Aorta (tissue), 5 donors: Measurements from ENCODE around the gene GALK2. TPM values are rescaled to one million over a fixed set of nuclear protein-coding genes. Genes with fewer than 3 reads are reported as not detected.

Source experiments
- ATAC-seq: fragments of 200-7000 bp; cut with Tn5 transposase; one replicate; pipeline ENCODE4 v1.9.1; 2022; ENCODE audit warnings: moderate library complexity; ENCODE audit not compliant: low FRiP score
- DNase-seq, 2 donors: peaks; one replicate each; pipeline ENCODE4 v3.0.0-alpha.2; 2020
- H3K27ac ChIP-seq, 2 donors: one replicate each; pipeline ENCODE4 v1.5.1; 2013; ENCODE audit warnings: low read length in 2 of 2, mild to moderate bottlenecking in 2 of 2, moderate library complexity in 2 of 2, control low read depth in 1 of 2, inconsistent platforms in 1 of 2, low read depth in 1 of 2
- H3K27me3 ChIP-seq, 2 donors: one replicate each; pipeline ENCODE4 v1.6.1; 2013; ENCODE audit warnings: control low read depth in 1 of 2, low read length in 1 of 2, mild to moderate bottlenecking in 1 of 2, moderate library complexity in 1 of 2; ENCODE audit not compliant: insufficient read depth in 2 of 2, control insufficient read depth in 1 of 2
- H3K36me3 ChIP-seq, 2 donors: one replicate each; pipeline ENCODE4 v1.6.1; 2013; ENCODE audit warnings: control low read depth in 1 of 2, low read length in 1 of 2, mild to moderate bottlenecking in 1 of 2; ENCODE audit not compliant: insufficient read depth in 2 of 2, control insufficient read depth in 1 of 2
- H3K4me1 ChIP-seq, 2 donors: one replicate each; pipeline ENCODE4 v1.6.1; 2013; ENCODE audit warnings: low read length in 2 of 2, control low read depth in 1 of 2, mild to moderate bottlenecking in 1 of 2, moderate library complexity in 1 of 2; ENCODE audit not compliant: insufficient read depth in 2 of 2, control insufficient read depth in 1 of 2
- H3K4me3 ChIP-seq, 2 donors: one replicate each; pipeline ENCODE4 v1.5.1; 2013; ENCODE audit warnings: low read length in 2 of 2, control low read depth in 1 of 2, mild to moderate bottlenecking in 1 of 2
- H3K9me3 ChIP-seq: one replicate; pipeline ENCODE4 v1.6.1; 2013; ENCODE audit warnings: mild to moderate bottlenecking, low read length; ENCODE audit not compliant: control insufficient read depth
- WGBS, 2 donors: extraction: QIAGEN DNeasy Blood & Tissue Kit; methylation state at CpG; one replicate each; pipeline ENCODE4 v1.1.7; 2013; 5-methylcytosine and 5-hydroxymethylcytosine counted together
- intact Hi-C, 2 donors: fragments of 100-400 bp; cut with DNase I; formaldehyde crosslinking; loops; one replicate each; pipeline versions ENCODE4 v1.14.2 to v1.15.0; 2022
- polyA plus RNA-seq, 2 donors: library from polyadenylated mRNA; stranded (reverse); fragments of 200-250 nt; gene quantifications; one replicate each; pipeline ENCODE4 v1.2.3, GENCODE V29; 2013
- total RNA-seq, 2 donors: library from RNA; stranded (reverse); fragmentation: NEBNext Ultra II Directional; extraction: Animal tissue kit (Norgen Biotek cat#: 25700); gene quantifications; one replicate each; pipeline ENCODE4 v1.2.1, GENCODE V29; 2021
- donor health status: healthy with polysubstance abuse.
- donor health status: Bipolar disorder and iron deficiency.
- donor health status: DM: no; HTN: no; CAD: no.
- donor health status: DM: no; HTN: no; CAD: no.
- donor health status: DM: yes; HTN: yes; CAD: no.

Gene GALK2
- total and polyA plus RNA-seq, 4 donors: 12.4 to 36.2 (median 22.0) TPM

- Histone ChIP-seq H3K9me3 (no peaks in the 10 kb centered on the region), H3K4me3 (no peak overlapping the region), H3K27ac (no peak overlapping the region), H3K27me3 (no peaks in the 10 kb centered on the region), H3K4me1 (no peaks in the 10 kb centered on the region), H3K36me3 (peaks cover 0 to 5% of the 10 kb centered on the region in 2 donors)
- no peak for DNase-seq
- no peak for ATAC-seq
- intact Hi-C loops: no loop called here
Measured at GRCh38 chr15:49293941-49294340, 123.9 kb downstream of the GALK2 start.

GRCh38 chr15:49296258-49296657 is 126.2 kb downstream of the GALK2 start:
- ATAC-seq (no peak), DNase-seq (no peak)
- Histone ChIP-seq H3K27me3 (no peaks in the 10 kb centered on the region), H3K27ac (no peak overlapping the region), H3K4me1 (peaks cover 0 to 2% of the 10 kb centered on the region in 2 donors), H3K9me3 (no peaks in the 10 kb centered on the region), H3K4me3 (no peak overlapping the region), H3K36me3 (peaks cover 0 to 2% of the 10 kb centered on the region in 2 donors)
- 93% methylated on average over 1 of the region's 1 CpG for WGBS, 2 donors
- intact Hi-C loops: no loop called here

GRCh38 chr15:49297584-49297983 is 127.5 kb downstream of the GALK2 start:
- Histone ChIP-seq H3K36me3 (peaks cover 0 to 2% of the 10 kb centered on the region in 2 donors), H3K9me3 (no peaks in the 10 kb centered on the region), H3K27me3 (no peaks in the 10 kb centered on the region), H3K4me1 (peaks cover 0 to 2% of the 10 kb centered on the region in 2 donors), H3K4me3 (no peak overlapping the region), H3K27ac (no peak overlapping the region)
- no peak for DNase-seq
- no peak for ATAC-seq
- intact Hi-C loops: no loop called here
- WGBS, 2 donors: 92 to 99% methylated on average over 1 of the region's 1 CpG

DNA sequence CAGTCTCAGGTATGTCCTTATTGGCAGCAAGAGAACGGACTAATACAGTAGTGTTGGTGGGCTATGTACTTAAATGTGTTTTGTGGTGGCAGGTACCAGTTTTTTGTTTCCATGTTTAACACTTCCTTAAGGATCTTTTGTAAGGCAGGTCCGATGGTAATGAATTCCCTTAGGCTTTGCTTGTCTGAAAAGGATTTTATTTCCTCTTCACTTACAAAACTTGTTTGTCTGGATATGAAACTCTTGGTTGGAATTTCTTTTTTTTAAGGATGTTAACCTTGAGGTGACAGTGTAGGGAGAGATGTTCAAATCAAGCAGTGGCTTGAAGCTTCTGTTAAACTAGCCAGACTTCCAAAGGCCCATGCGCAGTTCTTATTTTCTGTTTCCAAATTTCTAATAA is 130.8 kb downstream of the GALK2 start:
- Histone ChIP-seq H3K36me3 (peaks cover 0 to 5% of the 10 kb centered on the region in 2 donors), H3K4me1 (peaks cover 0 to 2% of the 10 kb centered on the region in 2 donors), H3K9me3 (no peaks in the 10 kb centered on the region), H3K27me3 (no peaks in the 10 kb centered on the region), H3K4me3 (no peak overlapping the region), H3K27ac (no peak overlapping the region)
- 97 to 98% methylated on average over 3 of the region's 3 CpGs for WGBS, 2 donors
- DNase-seq (no peak), ATAC-seq (no peak)
- intact Hi-C loops: no loop called here

DNA sequence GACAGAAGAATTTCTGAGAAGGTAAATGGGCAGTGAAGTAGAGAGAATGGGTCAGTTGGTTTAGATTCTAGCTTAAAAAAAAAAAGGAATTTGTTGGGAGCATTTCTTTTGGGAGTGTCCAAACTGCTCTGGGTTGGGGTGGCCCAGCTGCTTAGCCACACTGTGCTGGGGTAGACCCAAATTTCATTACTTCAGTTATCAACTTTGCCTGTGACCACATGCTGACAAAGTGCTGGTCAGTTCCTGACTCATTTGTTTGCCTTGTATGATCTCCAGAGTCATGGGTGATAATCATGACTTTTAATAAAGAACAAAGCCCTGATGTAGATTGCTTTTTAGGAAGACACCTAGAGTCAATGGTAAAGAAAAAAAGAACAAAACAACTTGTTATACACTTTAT is 131.5 kb downstream of the GALK2 start:
- intact Hi-C loops: no loop called here
- no peak for ATAC-seq
- Histone ChIP-seq H3K27me3 (no peaks in the 10 kb centered on the region), H3K4me1 (peaks cover 0 to 2% of the 10 kb centered on the region in 2 donors), H3K4me3 (no peak overlapping the region), H3K27ac (no peak overlapping the region), H3K9me3 (no peaks in the 10 kb centered on the region), H3K36me3 (peaks cover 0 to 3% of the 10 kb centered on the region in 2 donors)
- no peak for DNase-seq

DNA sequence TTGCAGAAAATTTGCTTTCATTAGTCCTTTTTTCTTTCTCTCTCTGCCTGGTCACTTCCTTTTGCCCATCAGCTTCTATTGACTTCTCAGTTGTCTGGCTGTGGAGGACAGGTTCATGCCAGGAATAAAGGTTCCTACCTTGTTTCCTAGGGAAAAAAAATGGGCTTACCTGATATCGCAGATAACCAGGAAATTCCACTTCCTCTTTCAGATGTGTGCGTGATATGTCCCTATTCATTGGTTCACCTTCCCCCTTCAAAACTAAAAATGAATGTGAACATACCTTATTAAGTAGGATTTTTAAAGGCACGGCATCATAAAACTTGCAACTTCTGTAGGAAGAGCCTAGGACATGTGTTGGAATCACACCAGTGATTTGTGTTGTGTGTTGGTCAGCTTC is 133.0 kb downstream of the GALK2 start:
- H3K27me3 ChIP-seq: no peaks in the 10 kb centered on the region
- no peak overlapping the region for H3K27ac ChIP-seq
- ATAC-seq: no peak
- H3K36me3 ChIP-seq: peaks cover 0 to 3% of the 10 kb centered on the region in 2 donors
- H3K9me3 ChIP-seq: no peaks in the 10 kb centered on the region
- H3K4me3 ChIP-seq: no peak overlapping the region
- DNase-seq: no peak
- intact Hi-C loops: no loop called here
- H3K4me1 ChIP-seq: peaks cover 0 to 2% of the 10 kb centered on the region in 2 donors
- WGBS, 2 donors: 97 to 98% methylated on average over 3 of the region's 3 CpGs

- no peak for DNase-seq
- WGBS, 2 donors: 84 to 89% methylated on average over 1 of the region's 1 CpG
- Histone ChIP-seq H3K27ac (no peak overlapping the region), H3K4me1 (no peaks in the 10 kb centered on the region), H3K9me3 (no peaks in the 10 kb centered on the region), H3K4me3 (no peak overlapping the region), H3K27me3 (no peaks in the 10 kb centered on the region), H3K36me3 (peaks cover 0 to 3% of the 10 kb centered on the region in 2 donors)
- no peak for ATAC-seq
- intact Hi-C loops: no loop called here
Measured at GRCh38 chr15:49306551-49306950, 136.5 kb downstream of the GALK2 start.

DNA sequence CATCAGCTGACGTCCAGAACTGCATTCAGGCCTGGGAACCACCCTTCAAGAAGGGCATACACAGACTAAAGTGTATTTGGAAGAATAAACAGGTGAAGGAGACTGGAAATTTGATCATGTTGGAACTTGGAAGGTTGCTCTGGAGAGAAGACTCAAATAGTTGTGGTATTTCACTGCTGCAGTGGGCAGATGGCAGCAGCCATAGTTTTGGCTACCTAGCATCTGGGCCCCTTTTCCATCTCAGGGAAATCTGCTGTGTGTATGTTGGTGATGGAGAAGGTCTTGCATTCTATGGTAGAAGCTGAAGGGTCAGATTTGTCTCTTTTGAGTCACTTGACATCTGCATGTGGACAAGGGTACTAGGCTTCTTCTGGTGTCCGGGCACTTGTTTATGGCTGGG is 138.6 kb downstream of the GALK2 start:
- Histone ChIP-seq H3K4me1 (peaks cover 3% of the 10 kb centered on the region in 2 donors), H3K9me3 (no peaks in the 10 kb centered on the region), H3K27ac (no peak overlapping the region), H3K27me3 (no peaks in the 10 kb centered on the region), H3K36me3 (peaks cover 0 to 2% of the 10 kb centered on the region in 2 donors), H3K4me3 (no peak overlapping the region)
- DNase-seq: no peak
- no peak for ATAC-seq
- intact Hi-C loops: no loop called here
- WGBS, 2 donors: 85 to 94% methylated on average over 2 of the region's 2 CpGs

- H3K27me3 ChIP-seq: no peaks in the 10 kb centered on the region
- no peak overlapping the region for H3K4me3 ChIP-seq
- no peaks in the 10 kb centered on the region for H3K9me3 ChIP-seq
- H3K4me1 ChIP-seq: peaks cover 3 to 6% of the 10 kb centered on the region in 2 donors
- H3K36me3 ChIP-seq: peaks cover 0 to 2% of the 10 kb centered on the region in 2 donors
- intact Hi-C loops: no loop called here
- ATAC-seq: no peak
- no peak overlapping the region for H3K27ac ChIP-seq
- no peak for DNase-seq
Measured at GRCh38 chr15:49309889-49310288, 139.8 kb downstream of the GALK2 start.
